ENCODE results near the gene HMG20B. TPM values are rescaled to one million over a fixed set of nuclear protein-coding genes. Genes with fewer than 3 reads are reported as not detected.
"Not testable (repeated sequence)": the region's sequence is repeated elsewhere in the genome, so short reads cannot be mapped to it uniquely, and the experiment has no call there.

HMG20B gene
- total RNA-seq, 1 experiment from 2014 or later, result 33.9 TPM

DNA sequence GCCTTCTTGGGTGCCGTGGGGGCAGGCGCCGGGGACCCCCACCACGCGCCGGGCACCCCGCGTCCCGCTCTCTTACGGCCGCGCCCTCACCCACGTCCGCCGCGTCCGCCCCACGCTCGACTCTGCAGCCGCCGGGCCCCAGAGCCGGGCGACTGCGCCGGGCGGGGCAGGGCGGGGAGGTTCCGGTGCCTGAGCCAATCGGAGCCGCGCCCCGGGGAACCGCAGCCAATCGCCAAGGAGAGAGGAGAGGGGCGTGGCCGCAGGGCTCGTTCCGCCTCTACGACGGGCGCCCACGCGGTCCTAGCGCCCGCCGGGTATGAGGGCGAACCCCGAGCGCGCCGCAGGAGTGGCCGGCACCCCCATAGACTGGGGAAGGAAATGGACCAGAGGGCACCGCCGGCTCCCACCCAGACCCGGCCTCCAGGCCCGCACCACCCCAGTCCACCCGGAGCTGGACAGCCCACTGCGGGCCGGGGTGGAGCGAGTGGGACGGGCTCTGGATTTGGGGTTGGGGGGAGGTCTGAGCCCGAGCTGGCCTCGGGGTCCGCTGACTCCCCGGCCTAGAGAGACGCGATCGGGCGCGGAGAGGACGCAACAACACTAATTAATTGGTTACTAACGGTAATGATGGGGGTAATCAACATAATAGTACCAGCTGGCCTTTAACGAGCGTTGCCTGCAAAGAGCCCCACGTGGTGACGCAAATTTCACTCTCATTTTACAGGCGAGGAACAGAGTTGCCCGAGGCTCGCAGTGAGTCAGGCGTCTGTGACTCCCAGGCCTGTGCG lies 15.1 kb upstream of the HMG20B start, which contains the start of gene MFSD12:
TSS of gene MFSD12 (minus strand) at position 126 of the 788 bp plus-strand sequence. CDS start 183 bp downstream, outside the sequence.
- H3K36me3 Mint-ChIP-seq (ENCODE audit: insufficient read depth, unreplicated experiment), result peaks cover 22% of the 10 kb centered on the region

DNA sequence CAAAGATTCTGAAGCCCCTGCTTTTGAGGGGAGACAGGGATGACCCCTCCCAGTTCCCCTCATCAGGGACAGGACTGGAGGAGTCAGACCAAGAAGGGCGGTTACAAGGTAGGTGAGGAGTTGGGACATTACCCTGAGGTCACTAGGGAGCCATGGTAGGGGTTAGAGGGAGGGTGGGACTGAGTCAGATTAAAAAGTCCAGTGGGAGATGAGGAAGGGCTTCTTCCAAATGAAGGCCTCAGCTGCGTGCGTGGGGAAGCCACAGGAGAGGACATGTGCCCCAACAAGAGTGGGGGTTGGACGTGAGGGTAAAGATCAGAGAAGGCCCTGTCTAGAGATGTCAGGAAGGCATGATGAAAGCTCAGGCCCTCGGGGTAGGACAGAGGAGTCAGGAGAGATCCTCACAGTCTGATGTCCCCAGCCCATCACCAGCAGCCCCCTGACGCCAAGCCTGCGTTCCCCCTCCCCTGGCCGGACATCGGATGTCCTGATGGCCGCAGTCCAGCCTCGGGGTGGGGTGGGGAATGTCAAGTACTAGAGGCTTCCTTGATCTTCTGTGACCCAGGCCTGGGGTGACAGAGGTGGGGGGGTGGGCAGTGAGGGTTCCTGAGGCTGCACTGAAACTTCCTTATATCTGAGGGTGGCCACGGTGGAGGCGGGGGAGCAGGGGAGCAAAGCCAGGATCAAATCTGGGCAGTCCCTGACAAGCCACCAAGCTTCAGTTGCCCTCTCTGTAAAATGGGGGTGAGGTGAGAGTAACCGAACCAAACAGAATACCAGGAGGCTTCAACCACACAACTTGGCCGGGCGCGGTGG lies 8.8 kb upstream of the HMG20B start:
- intact Hi-C loops (cut with micrococcal nuclease; ENCODE audit: unreplicated experiment), result no loop called here

More for the DNA sequence above, 15.1 kb upstream of the HMG20B start, which contains the start of gene MFSD12:
- DNase-seq, result peak; percentile 91 to 94
- H3K4me1 Mint-ChIP-seq (ENCODE audit: low read depth, unreplicated experiment), result peaks cover 10% of the 10 kb centered on the region
- no peaks in the 10 kb centered on the region for H3K4me1 ChIP-seq
- CTCF ChIA-PET, result interaction anchor here (1.1 to 1.2 kb wide), 2 partner anchors 13 to 18 kb away, joined by 3 read pairs; no protein-coding TSS in a partner anchor
- BruUV-seq (replicated peaks), result TSS peak; percentile 30
- H3K27ac Mint-ChIP-seq (ENCODE audit: unreplicated experiment), result peak within 1 kb of the TSS; percentile 91
- H3K9me3 Mint-ChIP-seq (ENCODE audit: unreplicated experiment), result no peaks in the 10 kb centered on the region
- H3K27me3 ChIP-seq (replicated peaks; ENCODE audit: control insufficient read depth, insufficient read depth, low read length), result no peaks in the 10 kb centered on the region
- peak within 1 kb of the TSS; percentile 90 for H3K4me3 ChIP-seq (ENCODE audit: low read depth, low read length)
- TF ChIP-seq, protein P1, sequence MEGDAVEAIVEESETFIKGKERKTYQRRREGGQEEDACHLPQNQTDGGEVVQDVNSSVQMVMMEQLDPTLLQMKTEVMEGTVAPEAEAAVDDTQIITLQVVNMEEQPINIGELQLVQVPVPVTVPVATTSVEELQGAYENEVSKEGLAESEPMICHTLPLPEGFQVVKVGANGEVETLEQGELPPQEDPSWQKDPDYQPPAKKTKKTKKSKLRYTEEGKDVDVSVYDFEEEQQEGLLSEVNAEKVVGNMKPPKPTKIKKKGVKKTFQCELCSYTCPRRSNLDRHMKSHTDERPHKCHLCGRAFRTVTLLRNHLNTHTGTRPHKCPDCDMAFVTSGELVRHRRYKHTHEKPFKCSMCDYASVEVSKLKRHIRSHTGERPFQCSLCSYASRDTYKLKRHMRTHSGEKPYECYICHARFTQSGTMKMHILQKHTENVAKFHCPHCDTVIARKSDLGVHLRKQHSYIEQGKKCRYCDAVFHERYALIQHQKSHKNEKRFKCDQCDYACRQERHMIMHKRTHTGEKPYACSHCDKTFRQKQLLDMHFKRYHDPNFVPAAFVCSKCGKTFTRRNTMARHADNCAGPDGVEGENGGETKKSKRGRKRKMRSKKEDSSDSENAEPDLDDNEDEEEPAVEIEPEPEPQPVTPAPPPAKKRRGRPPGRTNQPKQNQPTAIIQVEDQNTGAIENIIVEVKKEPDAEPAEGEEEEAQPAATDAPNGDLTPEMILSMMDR (IDR thresholded peaks at IDR 0.05; ENCODE audit: insufficient read depth in 1 of 2, low read depth in 1 of 2, low read length in 1 of 2, severe bottlenecking in 1 of 2, unreplicated experiment in 1 of 2), result no peak
- intact Hi-C loops (cut with micrococcal nuclease; ENCODE audit: unreplicated experiment), result loop anchor here (1.0 to 10.0 kb wide), 2 partner anchors 15 to 67 kb away; partner anchors contain the start of genes CACTIN and HMG20B
- H3K9me3 ChIP-seq, result no peaks in the 10 kb centered on the region
- POLR2A ChIA-PET, result no interaction called here
- H3K36me3 ChIP-seq (ENCODE audit: control insufficient read depth, insufficient read depth, low read length), result no peaks in the 10 kb centered on the region
- no peaks in the 10 kb centered on the region for H3K27me3 Mint-ChIP-seq (ENCODE audit: insufficient read depth, unreplicated experiment)
- peak within 1 kb of the TSS; percentile 99 for H3K4me3 Mint-ChIP-seq (ENCODE audit: unreplicated experiment)

GRCh38 chr19:3565139-3565538 lies 7.6 kb upstream of the HMG20B start:
- ChIA-PET POLR2A (no interaction called here), CTCF (no interaction called here)
- H3K27me3 Mint-ChIP-seq (ENCODE audit: insufficient read depth, unreplicated experiment), result no peaks in the 10 kb centered on the region

More for the DNA sequence above, 8.8 kb upstream of the HMG20B start:
- TF ChIP-seq, protein P1 (IDR thresholded peaks at IDR 0.05; ENCODE audit: insufficient read depth in 1 of 2, low read depth in 1 of 2, low read length in 1 of 2, severe bottlenecking in 1 of 2, unreplicated experiment in 1 of 2), result no peak
- no peak overlapping the region for H3K27ac Mint-ChIP-seq (ENCODE audit: unreplicated experiment)
- H3K27me3 Mint-ChIP-seq (ENCODE audit: insufficient read depth, unreplicated experiment), result no peaks in the 10 kb centered on the region
- Histone ChIP-seq H3K4me3 (ENCODE audit: low read depth, low read length) (no peak overlapping the region), H3K27me3 (replicated peaks; ENCODE audit: control insufficient read depth, insufficient read depth, low read length) (no peaks in the 10 kb centered on the region), H3K36me3 (ENCODE audit: control insufficient read depth, insufficient read depth, low read length) (no peaks in the 10 kb centered on the region), H3K9me3 (no peaks in the 10 kb centered on the region), H3K4me1 (no peaks in the 10 kb centered on the region)
- no peaks in the 10 kb centered on the region for H3K9me3 Mint-ChIP-seq (ENCODE audit: unreplicated experiment)
- no peak overlapping the region for H3K4me3 Mint-ChIP-seq (ENCODE audit: unreplicated experiment)
- no peak for DNase-seq
- no peaks in the 10 kb centered on the region for H3K4me1 Mint-ChIP-seq (ENCODE audit: low read depth, unreplicated experiment)
- H3K36me3 Mint-ChIP-seq (ENCODE audit: insufficient read depth, unreplicated experiment), result no peaks in the 10 kb centered on the region
- ChIA-PET POLR2A (no interaction called here), CTCF (no interaction called here)
- BruUV-seq (replicated peaks), result no TSS peak

DNA sequence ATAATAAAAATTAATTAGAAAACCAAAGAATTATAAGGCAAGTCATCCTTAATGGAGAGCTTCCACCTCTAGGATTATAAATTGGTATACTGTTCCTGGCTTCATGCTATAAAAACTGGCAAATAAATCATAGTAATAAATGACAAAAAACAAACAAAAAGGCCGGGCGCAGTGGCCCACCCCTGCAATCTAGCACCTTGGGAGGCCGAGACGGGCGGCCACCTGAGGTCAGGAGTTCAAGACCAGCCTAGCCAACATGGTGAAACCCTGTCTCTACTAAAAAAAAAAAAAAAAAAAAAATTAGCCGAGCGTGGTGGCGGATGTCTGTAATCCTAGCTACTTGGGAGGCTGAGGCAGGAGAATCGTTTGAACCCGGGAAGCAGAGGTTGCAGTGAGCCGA lies 2.7 kb upstream of the HMG20B start:
- intact Hi-C loops (cut with micrococcal nuclease; ENCODE audit: unreplicated experiment); H3K4me1 ChIP-seq; CTCF ChIA-PET; H3K36me3 ChIP-seq (ENCODE audit: control insufficient read depth, insufficient read depth, low read length); POLR2A ChIA-PET; H3K27me3 ChIP-seq (replicated peaks; ENCODE audit: control insufficient read depth, insufficient read depth, low read length); H3K4me1 Mint-ChIP-seq (ENCODE audit: low read depth, unreplicated experiment); H3K27me3 Mint-ChIP-seq (ENCODE audit: insufficient read depth, unreplicated experiment); DNase-seq; H3K4me3 ChIP-seq (ENCODE audit: low read depth, low read length); H3K9me3 Mint-ChIP-seq (ENCODE audit: unreplicated experiment); H3K27ac Mint-ChIP-seq (ENCODE audit: unreplicated experiment); BruUV-seq (replicated peaks); H3K9me3 ChIP-seq; H3K4me3 Mint-ChIP-seq (ENCODE audit: unreplicated experiment): not testable (repeated sequence)
- H3K36me3 Mint-ChIP-seq (ENCODE audit: insufficient read depth, unreplicated experiment), result peaks cover 23% of the 10 kb centered on the region

More at GRCh38 chr19:3565139-3565538, 7.6 kb upstream of the HMG20B start:
- no peaks in the 10 kb centered on the region for H3K4me1 ChIP-seq
- TF ChIP-seq, protein P1 (IDR thresholded peaks at IDR 0.05; ENCODE audit: insufficient read depth in 1 of 2, low read depth in 1 of 2, low read length in 1 of 2, severe bottlenecking in 1 of 2, unreplicated experiment in 1 of 2), result no peak
- no peaks in the 10 kb centered on the region for H3K36me3 ChIP-seq (ENCODE audit: control insufficient read depth, insufficient read depth, low read length)
- no peaks in the 10 kb centered on the region for H3K9me3 ChIP-seq
- H3K27me3 ChIP-seq (replicated peaks; ENCODE audit: control insufficient read depth, insufficient read depth, low read length), result no peaks in the 10 kb centered on the region
- H3K4me3 ChIP-seq (ENCODE audit: low read depth, low read length), result no peak overlapping the region
- no peak overlapping the region for H3K27ac Mint-ChIP-seq (ENCODE audit: unreplicated experiment)
- H3K9me3 Mint-ChIP-seq (ENCODE audit: unreplicated experiment), result no peaks in the 10 kb centered on the region
- no peaks in the 10 kb centered on the region for H3K36me3 Mint-ChIP-seq (ENCODE audit: insufficient read depth, unreplicated experiment)
- intact Hi-C loops (cut with micrococcal nuclease; ENCODE audit: unreplicated experiment), result no loop called here
- H3K4me3 Mint-ChIP-seq (ENCODE audit: unreplicated experiment), result no peak overlapping the region
- BruUV-seq (replicated peaks), result no TSS peak
- no peaks in the 10 kb centered on the region for H3K4me1 Mint-ChIP-seq (ENCODE audit: low read depth, unreplicated experiment)
- DNase-seq, result no peak

All from Caco-2 (cell line).